Measurements from ENCODE around the gene AUTS2.

Gene AUTS2

DNA sequence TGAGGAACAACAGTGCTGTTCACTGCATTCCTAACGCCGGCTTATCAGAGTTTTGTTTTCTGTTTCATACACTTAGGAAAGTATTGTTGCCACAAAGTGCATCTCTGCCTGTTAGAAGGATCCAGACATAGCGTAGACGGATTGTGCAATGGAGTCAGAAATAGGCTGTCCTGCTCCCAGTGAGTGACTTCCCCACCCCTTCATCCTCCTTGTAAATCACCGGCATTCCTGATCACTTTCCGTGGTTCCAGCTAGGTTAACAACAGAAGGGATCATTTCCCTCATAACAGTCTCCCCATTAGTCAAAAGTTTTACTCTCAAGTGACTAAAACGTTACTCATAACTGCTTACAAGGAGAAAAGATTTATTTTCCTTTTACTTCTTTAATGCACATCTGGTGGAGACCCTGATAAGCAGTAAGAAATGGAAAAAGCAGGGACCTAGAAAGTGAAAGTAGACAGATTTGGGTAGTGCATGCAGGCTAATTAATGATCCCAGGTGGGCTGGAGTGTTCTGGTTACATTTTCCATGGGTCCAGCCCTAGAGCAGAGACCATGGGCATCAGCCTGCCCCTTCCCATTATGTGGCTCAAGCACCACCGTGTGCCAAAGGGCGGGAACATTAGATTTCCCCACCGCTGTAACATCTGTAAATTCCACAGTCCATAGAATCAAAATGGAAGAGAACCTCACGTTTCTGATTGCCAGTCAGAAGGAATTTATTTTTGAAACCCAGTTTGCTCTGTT lies 1138.6 kb downstream of the AUTS2 start:
- TF ChIP-seq CTCF (conservative IDR thresholded peaks at IDR 0.05; ENCODE audit: low read length): no peak
- peak; percentile 82 for DNase-seq (ENCODE audit: low read depth)
- H3K4me3 ChIP-seq (ENCODE audit: low read length): peak overlapping the region; percentile 47

GRCh38 chr7:70738151-70738885 lies 1140.0 kb downstream of the AUTS2 start:
- no peak; the same call in 1 of the 2 replicates for TF ChIP-seq CTCF (conservative IDR thresholded peaks at IDR 0.05; ENCODE audit: low read length)
- H3K4me3 ChIP-seq (ENCODE audit: low read length): no peak overlapping the region
- DNase-seq (ENCODE audit: low read depth): peak; percentile 62

GRCh38 chr7:70739646-70740210 lies 1141.5 kb downstream of the AUTS2 start:
- DNase-seq (ENCODE audit: low read depth): no peak
- no peak for TF ChIP-seq CTCF (conservative IDR thresholded peaks at IDR 0.05; ENCODE audit: low read length)
- H3K4me3 ChIP-seq (ENCODE audit: low read length): no peak overlapping the region

GRCh38 chr7:70741666-70742065 lies 1143.4 kb downstream of the AUTS2 start:
- H3K4me3 ChIP-seq (ENCODE audit: low read length): no peak overlapping the region
- no peak for DNase-seq (ENCODE audit: low read depth)
- TF ChIP-seq CTCF (conservative IDR thresholded peaks at IDR 0.05; ENCODE audit: low read length): no peak

- H3K4me3 ChIP-seq (ENCODE audit: low read length): no peak overlapping the region
- no peak for TF ChIP-seq CTCF (conservative IDR thresholded peaks at IDR 0.05; ENCODE audit: low read length)
- no peak for DNase-seq (ENCODE audit: low read depth)
Measured at GRCh38 chr7:70743531-70744325, 1145.5 kb downstream of the AUTS2 start.

DNA sequence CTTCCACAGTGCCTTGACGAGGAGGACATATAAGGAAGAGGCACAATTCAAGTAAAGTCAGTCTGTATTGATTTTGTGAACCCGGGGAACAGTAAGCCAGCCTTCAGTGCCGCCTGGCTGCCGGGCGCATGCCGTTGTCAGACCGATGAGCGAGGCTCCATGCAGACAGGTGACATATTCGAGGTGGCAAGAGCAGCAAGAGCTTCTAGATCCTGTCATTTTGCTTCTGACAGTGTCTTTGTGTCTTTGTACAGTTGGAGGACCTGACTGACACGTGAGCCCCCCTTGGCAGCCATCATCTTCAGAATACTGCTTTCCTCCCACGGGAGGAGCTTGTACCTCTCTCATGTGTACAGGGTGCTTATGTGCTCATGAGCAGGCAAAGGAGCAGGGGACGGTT lies 1146.2 kb downstream of the AUTS2 start:
- no peak for TF ChIP-seq CTCF (conservative IDR thresholded peaks at IDR 0.05; ENCODE audit: low read length)
- no peak overlapping the region for H3K4me3 ChIP-seq (ENCODE audit: low read length)
- DNase-seq (ENCODE audit: low read depth): no peak

All from AG10803 (cell line).